Naive thymus-derived CD4-positive, alpha-beta T cell (primary cell): Measurements from ENCODE around the gene SLC39A5. TPM values are rescaled to one million over a fixed set of nuclear protein-coding genes. Genes with fewer than 3 reads are reported as not detected.

ENCODE experiments used
- ATAC-seq: fragments of 150-1000 bp; cut with Tn5 transposase; 2 replicates; pipeline ENCODE4 v1.10.0; 2021; ENCODE audit warnings: mild to moderate bottlenecking, moderate library complexity
- CTCF ChIA-PET: fragments of 350-600 bp; sonication (Branson Sonifier 250); formaldehyde crosslinking; loops from one replicate; lab custom pipeline; 2021; ENCODE audit warnings: antibody characterized with exemption; lab: Charles Lee
- POLR2A ChIA-PET: fragments of 350-600 bp; sonication (Branson Sonifier 250); formaldehyde crosslinking; loops from one replicate; lab custom pipeline; 2021; ENCODE audit warnings: antibody characterized with exemption, inconsistent platforms; lab: Charles Lee
- DNase-seq, 9 donors: peaks; one replicate each; pipeline versions ENCODE4 v3.0.0 to v3.0.0-alpha.2; 2020 to 2022; ENCODE audit warnings: mixed read lengths in 1 of 9
- H3K27ac ChIP-seq: one replicate; pipeline ENCODE4 v1.7.0; 2013; ENCODE audit warnings: mild to moderate bottlenecking, low read depth, low read length, moderate library complexity
- H3K27me3 ChIP-seq, 2 donors: one replicate each; pipeline ENCODE4 v1.7.0; 2013; ENCODE audit warnings: low read length in 2 of 2, mild to moderate bottlenecking in 2 of 2, moderate library complexity in 2 of 2; ENCODE audit not compliant: control insufficient read depth in 2 of 2, insufficient read depth in 2 of 2
- H3K36me3 ChIP-seq, 3 experiments: 1 replicate in 2 of 3; 2 replicates in 1 of 3; pipeline ENCODE4 v1.7.0; 2013; ENCODE audit warnings: low read length in 3 of 3, mild to moderate bottlenecking in 3 of 3, moderate library complexity in 1 of 3; ENCODE audit not compliant: insufficient read depth in 3 of 3, control insufficient read depth in 2 of 3
- H3K4me1 ChIP-seq, 2 donors: one replicate each; pipeline ENCODE4 v1.7.0; 2013; ENCODE audit warnings: low read length in 2 of 2, mild to moderate bottlenecking in 2 of 2, moderate library complexity in 1 of 2; ENCODE audit not compliant: control insufficient read depth in 2 of 2, insufficient read depth in 2 of 2
- H3K4me3 ChIP-seq: 2 replicates; pipeline ENCODE4 v1.7.0; 2013; ENCODE audit warnings: mild to moderate bottlenecking, low read length
- H3K9me3 ChIP-seq, 3 experiments: 1 replicate in 2 of 3; 2 replicates in 1 of 3; pipeline ENCODE4 v1.7.0; 2013; ENCODE audit warnings: low read length in 3 of 3; ENCODE audit not compliant: control insufficient read depth in 2 of 3
- H3K27ac Mint-ChIP-seq, 9 donors: one replicate each; pipeline ENCODE4 v1.8.0; 2020 to 2022; ENCODE audit warnings: mixed read lengths in 9 of 9, mild to moderate bottlenecking in 8 of 9, moderate library complexity in 5 of 9, inconsistent platforms in 2 of 9
- H3K27me3 Mint-ChIP-seq, 5 donors: one replicate each; pipeline ENCODE4 v1.8.0; 2021 to 2022; ENCODE audit warnings: mixed read lengths in 5 of 5, mild to moderate bottlenecking in 1 of 5
- H3K36me3 Mint-ChIP-seq, 5 donors: one replicate each; pipeline ENCODE4 v1.8.0; 2020 to 2022; ENCODE audit warnings: mixed read lengths in 5 of 5, mild to moderate bottlenecking in 3 of 5, inconsistent platforms in 1 of 5
- H3K4me1 Mint-ChIP-seq, 7 donors: one replicate each; pipeline ENCODE4 v1.8.0; 2020 to 2022; ENCODE audit warnings: mixed read lengths in 7 of 7, mild to moderate bottlenecking in 3 of 7, inconsistent platforms in 1 of 7
- H3K4me3 Mint-ChIP-seq, 10 donors: one replicate each; pipeline ENCODE4 v1.8.0; 2020 to 2022; ENCODE audit warnings: mild to moderate bottlenecking in 10 of 10, mixed read lengths in 10 of 10, moderate library complexity in 6 of 10, inconsistent platforms in 2 of 10
- H3K9me3 Mint-ChIP-seq, 11 donors: one replicate each; pipeline ENCODE4 v1.8.0; 2020 to 2022; ENCODE audit warnings: mixed read lengths in 11 of 11, mild to moderate bottlenecking in 4 of 11, inconsistent platforms in 1 of 11, moderate library complexity in 1 of 11
- intact Hi-C, 2 donors: fragments of 100-400 bp; cut with micrococcal nuclease; formaldehyde crosslinking; loops; one replicate each; pipeline ENCODE4 v1.15.1; 2023
- polyA plus RNA-seq, 2 donors: library from polyadenylated mRNA; unstranded; fragments of 300-500 nt; fragmentation: Illumina TruSeq; gene quantifications; one replicate each; pipeline ENCODE4 v1.2.3, GENCODE V29; 2021
- total RNA-seq, 6 experiments: library from RNA in 5 of 6; stranded (reverse) in 5 of 6; gene quantifications; 1 replicate in 5 of 6; 2 replicates in 1 of 6; pipeline ENCODE4 v1.2.3 and lab custom pipeline; 2021 to 2026

Gene SLC39A5
- total and polyA plus RNA-seq, 7 experiments from 2014 or later = 0.43 to 1.2 (median 0.77) TPM; not detected in 4

DNA sequence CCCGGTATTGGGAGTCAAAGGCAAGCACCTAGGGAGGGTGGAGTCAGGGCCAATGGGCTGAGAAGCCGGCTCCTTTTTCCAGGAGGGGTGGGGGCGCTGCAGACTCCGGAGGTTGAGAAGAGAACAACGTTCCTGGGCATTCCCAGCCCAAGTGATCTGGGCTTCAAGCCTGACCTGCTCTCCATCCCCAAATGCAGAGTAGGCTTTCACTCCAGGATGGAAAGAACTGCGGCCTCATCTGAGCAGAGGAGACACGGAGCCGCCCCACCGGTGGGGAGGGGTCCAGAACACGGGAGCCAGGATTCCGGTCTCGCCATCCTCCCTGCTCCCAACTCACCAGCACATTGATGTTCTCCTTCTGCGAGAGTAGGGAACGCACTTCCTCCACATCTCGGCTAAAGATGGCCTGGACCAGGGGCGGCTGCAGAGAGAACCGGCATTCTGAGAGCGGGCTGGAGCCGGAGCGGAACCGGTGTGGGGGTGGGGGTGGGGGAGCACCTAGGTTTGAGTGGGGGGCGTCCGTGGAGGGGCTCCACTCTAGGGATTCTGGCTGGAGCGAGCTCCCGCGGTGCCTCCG, 27.7 kb downstream of the SLC39A5 start:
- intact Hi-C loops = loop anchor here (1.0 to 5.0 kb wide), 12 partner anchors 9 to 519 kb away; partner anchors contain the start of genes NABP2 (in 2 of the 2), COQ10A (in 1 of the 2), CS (in 1 of the 2) and STAT2 (in 1 of the 2)
- Histone ChIP-seq H3K36me3 (peaks cover 11 to 38% (median 17%) of the 10 kb centered on the region in 3 experiments), H3K9me3 (no peaks in the 10 kb centered on the region), H3K27ac (peak overlapping the region; percentile 90), H3K4me1 (peaks cover 18 to 19% of the 10 kb centered on the region in 2 donors), H3K4me3 (peak overlapping the region; percentile 99), H3K27me3 (no peaks in the 10 kb centered on the region)
- Mint-ChIP-seq H3K4me1 (peaks cover 13 to 27% (median 22%) of the 10 kb centered on the region in 7 donors), H3K27me3 (peaks cover 0 to 2% (median 0%) of the 10 kb centered on the region in 5 donors), H3K36me3 (peaks cover 0 to 28% (median 5%) of the 10 kb centered on the region in 5 donors), H3K9me3 (no peaks in the 10 kb centered on the region), H3K27ac (peak overlapping the region; percentile 32 to 86 (median 69)), H3K4me3 (peak overlapping the region; percentile 70 to 94 (median 85))
- ChIA-PET POLR2A (interaction anchor here (0.9 to 2.5 kb wide), 14 partner anchors 9 to 440 kb away, joined by 3 to 12 read pairs (median 5); partner anchors contain the start of genes CNPY2, COQ10A, ESYT1 and ORMDL2), CTCF (interaction anchor here (0.5 to 1.7 kb wide), 11 partner anchors 9 to 520 kb away, joined by 3 to 10 read pairs (median 4); partner anchors contain the start of genes COQ10A, RNF41 and ZC3H10)
- DNase-seq (peak in 2 of 9 donors; percentile 8 to 29), ATAC-seq (no peak)

- ChIA-PET CTCF (interaction anchor here (0.5 to 1.7 kb wide), 14 partner anchors 8 to 1967 kb away, joined by 3 to 10 read pairs (median 4); partner anchors contain the start of genes COQ10A, RNF41 and ZC3H10), POLR2A (interaction anchor here (0.6 to 2.5 kb wide), 16 partner anchors 9 to 210 kb away, joined by 3 to 12 read pairs (median 4); partner anchors contain the start of genes CNPY2, COQ10A, ESYT1 and RNF41)
- H3K36me3 Mint-ChIP-seq = peaks cover 0 to 22% (median 5%) of the 10 kb centered on the region in 5 donors
- no peaks in the 10 kb centered on the region for H3K9me3 ChIP-seq
- peak within 1 kb of the TSS; percentile 83 to 94 (median 90) for H3K27ac Mint-ChIP-seq
- H3K4me1 Mint-ChIP-seq = peaks cover 13 to 27% (median 22%) of the 10 kb centered on the region in 7 donors
- H3K4me3 ChIP-seq = peak within 1 kb of the TSS; percentile 99
- peaks cover 18 to 19% of the 10 kb centered on the region in 2 donors for H3K4me1 ChIP-seq
- no peaks in the 10 kb centered on the region for H3K9me3 Mint-ChIP-seq
- peak; percentile 69 to 92 (median 84) for DNase-seq
- H3K27ac ChIP-seq = peak within 1 kb of the TSS; percentile 90
- peaks cover 0 to 2% (median 0%) of the 10 kb centered on the region in 5 donors for H3K27me3 Mint-ChIP-seq
- H3K27me3 ChIP-seq = no peaks in the 10 kb centered on the region
- ATAC-seq = peak; percentile 99
- H3K4me3 Mint-ChIP-seq = peak within 1 kb of the TSS; percentile 87 to 97 (median 93)
- H3K36me3 ChIP-seq = peaks cover 6 to 32% (median 11%) of the 10 kb centered on the region in 3 experiments
- intact Hi-C loops = loop anchor here (1.0 to 5.0 kb wide), 12 partner anchors 8 to 520 kb away; partner anchors contain the start of genes NABP2 (in 2 of the 2), COQ10A (in 1 of the 2), CS (in 1 of the 2) and STAT2 (in 1 of the 2)
Observed at GRCh38 chr12:56258068-56258819, 28.4 kb downstream of the SLC39A5 start, which contains the start of gene ANKRD52. TSS of gene ANKRD52 (minus strand) at chr12:56258384. CDS start at chr12:56258269, 115 bp downstream.

- Mint-ChIP-seq H3K27me3 (peaks cover 0 to 2% (median 0%) of the 10 kb centered on the region in 5 donors), H3K27ac (peak overlapping the region; percentile 69 to 94 (median 90)), H3K4me3 (peak overlapping the region; percentile 87 to 97 (median 93)), H3K9me3 (no peaks in the 10 kb centered on the region), H3K36me3 (peaks cover 0 to 17% (median 5%) of the 10 kb centered on the region in 5 donors), H3K4me1 (peaks cover 13 to 27% (median 21%) of the 10 kb centered on the region in 7 donors)
- intact Hi-C loops = loop anchor here (1.0 to 5.0 kb wide), 12 partner anchors 7 to 521 kb away; partner anchors contain the start of genes NABP2 (in 2 of the 2), COQ10A (in 1 of the 2), CS (in 1 of the 2) and STAT2 (in 1 of the 2)
- peaks cover under 1 to 26% (median 6%) of the 10 kb centered on the region in 3 experiments for H3K36me3 ChIP-seq
- H3K27ac ChIP-seq = peak overlapping the region; percentile 90
- ATAC-seq (no peak), DNase-seq (no peak)
- POLR2A ChIA-PET = interaction anchor here (0.8 to 2.5 kb wide), 12 partner anchors 8 to 186 kb away, joined by 3 to 7 read pairs (median 4); partner anchors contain the start of genes CNPY2, COQ10A, SMARCC2 and ZC3H10
- H3K4me3 ChIP-seq = peak overlapping the region; percentile 99
- no peaks in the 10 kb centered on the region for H3K9me3 ChIP-seq
- no peaks in the 10 kb centered on the region for H3K27me3 ChIP-seq
- H3K4me1 ChIP-seq = peaks cover 18 to 19% of the 10 kb centered on the region in 2 donors
- CTCF ChIA-PET = interaction anchor here (0.7 to 1.7 kb wide), 11 partner anchors 11 to 1966 kb away, joined by 3 to 10 read pairs (median 4); partner anchors contain the start of genes RNF41 and ZC3H10
Observed at GRCh38 chr12:56258820-56259183, 29.0 kb downstream of the SLC39A5 start.

DNA sequence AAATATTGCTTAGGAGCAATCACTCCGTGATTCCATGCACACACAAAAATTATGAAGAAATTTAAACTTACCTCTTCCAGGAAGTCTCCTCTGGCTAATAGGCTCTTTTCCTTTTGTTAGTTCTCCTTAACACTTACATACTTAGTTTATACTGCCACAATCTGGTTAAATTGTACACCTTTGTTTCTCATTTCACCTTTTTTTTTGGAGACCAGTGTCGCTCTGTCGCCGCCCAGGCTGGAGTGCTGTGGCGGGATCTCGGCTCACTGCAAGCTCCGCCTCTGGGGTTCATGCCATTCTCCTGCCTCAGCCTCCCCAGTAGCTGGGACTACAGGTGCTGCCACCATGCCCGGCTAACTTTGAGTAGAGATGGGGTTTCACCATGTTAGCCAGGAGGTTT, 30.5 kb downstream of the SLC39A5 start:
- no peaks in the 10 kb centered on the region for H3K9me3 Mint-ChIP-seq
- Histone ChIP-seq H3K4me1 (peaks cover 18 to 19% of the 10 kb centered on the region in 2 donors), H3K27me3 (no peaks in the 10 kb centered on the region), H3K36me3 (peaks cover 0 to 12% (median 0%) of the 10 kb centered on the region in 3 experiments), H3K9me3 (no peaks in the 10 kb centered on the region), H3K27ac (no peak overlapping the region), H3K4me3 (no peak overlapping the region)
- ChIA-PET CTCF (interaction anchor here (1.0 kb wide), 1 partner anchor 71 kb away, joined by 3 read pairs; the partner anchor contains the start of gene SMARCC2), POLR2A (interaction anchor here (1.4 kb wide), 1 partner anchor 8 kb away, joined by 3 read pairs; no protein-coding TSS in a partner anchor)
- H3K4me1 Mint-ChIP-seq = peaks cover 13 to 23% (median 19%) of the 10 kb centered on the region in 7 donors
- peak overlapping the region in 6 of 10 donors; percentile 19 to 61 (median 46) for H3K4me3 Mint-ChIP-seq
- H3K27me3 Mint-ChIP-seq = peaks cover 0 to 2% (median 0%) of the 10 kb centered on the region in 5 donors
- DNase-seq (no peak), ATAC-seq (no peak)
- H3K27ac Mint-ChIP-seq = peak overlapping the region in 2 of 9 donors; percentile 58 to 65
- intact Hi-C loops = no loop called here
- peaks cover 0 to 5% (median 0%) of the 10 kb centered on the region in 5 donors for H3K36me3 Mint-ChIP-seq

- no peaks in the 10 kb centered on the region for H3K27me3 ChIP-seq
- peaks cover 0 to 2% (median 0%) of the 10 kb centered on the region in 5 donors for H3K27me3 Mint-ChIP-seq
- no peak for DNase-seq
- POLR2A ChIA-PET = interaction anchor here (1.4 kb wide), 1 partner anchor 8 kb away, joined by 3 read pairs; no protein-coding TSS in a partner anchor
- H3K27ac ChIP-seq = no peak overlapping the region
- peaks cover 11 to 25% (median 22%) of the 10 kb centered on the region in 7 donors for H3K4me1 Mint-ChIP-seq
- H3K36me3 Mint-ChIP-seq = peaks cover 0 to 4% (median 0%) of the 10 kb centered on the region in 5 donors
- peaks cover 0 to 7% (median 0%) of the 10 kb centered on the region in 3 experiments for H3K36me3 ChIP-seq
- CTCF ChIA-PET = interaction anchor here (1.0 kb wide), 1 partner anchor 71 kb away, joined by 3 read pairs; the partner anchor contains the start of gene SMARCC2
- H3K4me3 ChIP-seq = no peak overlapping the region
- ATAC-seq = no peak
- intact Hi-C loops = no loop called here
- peaks cover 18 to 19% of the 10 kb centered on the region in 2 donors for H3K4me1 ChIP-seq
- H3K4me3 Mint-ChIP-seq = peak overlapping the region in 1 of 10 donors; percentile 58
- H3K9me3 ChIP-seq = no peaks in the 10 kb centered on the region
- H3K27ac Mint-ChIP-seq = peak overlapping the region in 1 of 9 donors; percentile 6
- H3K9me3 Mint-ChIP-seq = no peaks in the 10 kb centered on the region
Observed at GRCh38 chr12:56260921-56261320, 31.1 kb downstream of the SLC39A5 start.
